ENCODE results near the gene FGF14.

- TF ChIP-seq CTCF (conservative IDR thresholded peaks at IDR 0.05; ENCODE audit: low read length) (no peak), EZH2phosphoT487 (IDR thresholded peaks at IDR 0.05; ENCODE audit: borderline replicate concordance, low read depth, low read length) (no peak)
Observed at GRCh38 chr13:101711307-101712025, 690.4 kb downstream of the FGF14 start.
